Retinal pigment epithelial cell (primary cell): ENCODE results near the gene BACE2.

Experiments
- DNase-seq: peaks from one replicate; pipeline ENCODE4 v3.0.0-alpha.2; 2010; ENCODE audit warnings: low read depth
- H3K4me3 ChIP-seq: 2 replicates; pipeline ENCODE4 v1.5.1; 2011; ENCODE audit warnings: mild to moderate bottlenecking, low read length, control low read depth, moderate library complexity
- TF ChIP-seq, protein P1 (sequence below): conservative IDR thresholded peaks from 2 replicates; pipeline ENCODE4 v1.5.1; 2011; ENCODE audit warnings: low read depth, low read length, control low read depth, inconsistent platforms

Gene BACE2

DNA sequence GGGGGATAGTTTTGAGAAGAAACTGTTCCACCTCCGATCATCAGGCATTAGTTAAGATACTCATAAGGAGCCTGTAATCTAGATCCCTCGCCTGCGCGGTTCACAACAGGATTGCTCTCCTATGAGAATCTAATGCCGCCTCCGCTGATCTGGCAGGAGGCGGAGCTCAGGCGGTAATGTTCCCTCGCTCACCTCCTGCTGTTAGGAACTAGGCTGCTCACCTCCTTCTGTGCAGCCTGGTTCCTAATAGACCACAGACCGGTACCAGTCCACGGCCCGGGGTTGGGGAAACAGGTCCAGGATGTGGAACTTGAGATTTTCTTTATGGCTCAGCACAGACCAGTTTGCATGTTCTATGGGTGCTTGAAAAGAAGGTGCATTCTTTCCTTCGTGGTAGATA lies 121.5 kb downstream of the BACE2 start:
- no peak overlapping the region for H3K4me3 ChIP-seq
- no peak for DNase-seq
- TF ChIP-seq, protein P1, sequence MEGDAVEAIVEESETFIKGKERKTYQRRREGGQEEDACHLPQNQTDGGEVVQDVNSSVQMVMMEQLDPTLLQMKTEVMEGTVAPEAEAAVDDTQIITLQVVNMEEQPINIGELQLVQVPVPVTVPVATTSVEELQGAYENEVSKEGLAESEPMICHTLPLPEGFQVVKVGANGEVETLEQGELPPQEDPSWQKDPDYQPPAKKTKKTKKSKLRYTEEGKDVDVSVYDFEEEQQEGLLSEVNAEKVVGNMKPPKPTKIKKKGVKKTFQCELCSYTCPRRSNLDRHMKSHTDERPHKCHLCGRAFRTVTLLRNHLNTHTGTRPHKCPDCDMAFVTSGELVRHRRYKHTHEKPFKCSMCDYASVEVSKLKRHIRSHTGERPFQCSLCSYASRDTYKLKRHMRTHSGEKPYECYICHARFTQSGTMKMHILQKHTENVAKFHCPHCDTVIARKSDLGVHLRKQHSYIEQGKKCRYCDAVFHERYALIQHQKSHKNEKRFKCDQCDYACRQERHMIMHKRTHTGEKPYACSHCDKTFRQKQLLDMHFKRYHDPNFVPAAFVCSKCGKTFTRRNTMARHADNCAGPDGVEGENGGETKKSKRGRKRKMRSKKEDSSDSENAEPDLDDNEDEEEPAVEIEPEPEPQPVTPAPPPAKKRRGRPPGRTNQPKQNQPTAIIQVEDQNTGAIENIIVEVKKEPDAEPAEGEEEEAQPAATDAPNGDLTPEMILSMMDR: peak; percentile 12

DNA sequence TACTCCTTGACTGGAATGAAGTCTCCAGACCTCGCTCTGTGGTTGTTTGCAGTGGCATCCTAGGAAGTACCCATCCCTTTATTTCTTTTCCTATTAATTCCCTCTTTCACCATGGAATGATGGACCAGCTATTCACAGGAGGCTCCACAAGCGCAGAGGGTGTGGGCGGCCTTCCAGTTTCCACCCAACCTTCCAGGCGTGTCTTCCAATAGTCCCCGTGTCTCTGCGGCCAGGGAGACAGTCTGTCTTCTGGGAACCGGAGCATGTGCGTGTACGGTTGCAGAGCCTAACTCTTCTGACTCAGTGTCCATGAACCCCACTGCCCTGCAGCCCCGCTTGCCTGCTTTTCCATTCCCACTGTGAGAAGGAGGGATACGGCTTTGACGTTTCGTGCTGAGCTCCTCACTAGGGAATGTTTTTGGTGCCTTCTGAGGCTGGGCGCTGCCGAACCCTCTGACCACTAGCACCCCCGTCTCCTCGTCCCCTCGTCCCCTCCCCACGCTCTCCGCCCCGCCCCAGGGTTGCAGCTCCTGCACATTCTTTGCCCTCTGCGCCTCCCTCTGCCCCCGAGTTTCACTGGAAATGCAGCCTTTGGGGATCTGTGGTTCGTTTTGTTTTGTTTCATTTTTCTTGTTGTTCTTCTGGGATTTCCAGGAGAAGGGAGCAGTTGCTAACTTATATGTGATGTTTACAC lies 122.3 kb downstream of the BACE2 start:
- TF ChIP-seq, protein P1: no peak
- H3K4me3 ChIP-seq: no peak overlapping the region
- no peak for DNase-seq

DNA sequence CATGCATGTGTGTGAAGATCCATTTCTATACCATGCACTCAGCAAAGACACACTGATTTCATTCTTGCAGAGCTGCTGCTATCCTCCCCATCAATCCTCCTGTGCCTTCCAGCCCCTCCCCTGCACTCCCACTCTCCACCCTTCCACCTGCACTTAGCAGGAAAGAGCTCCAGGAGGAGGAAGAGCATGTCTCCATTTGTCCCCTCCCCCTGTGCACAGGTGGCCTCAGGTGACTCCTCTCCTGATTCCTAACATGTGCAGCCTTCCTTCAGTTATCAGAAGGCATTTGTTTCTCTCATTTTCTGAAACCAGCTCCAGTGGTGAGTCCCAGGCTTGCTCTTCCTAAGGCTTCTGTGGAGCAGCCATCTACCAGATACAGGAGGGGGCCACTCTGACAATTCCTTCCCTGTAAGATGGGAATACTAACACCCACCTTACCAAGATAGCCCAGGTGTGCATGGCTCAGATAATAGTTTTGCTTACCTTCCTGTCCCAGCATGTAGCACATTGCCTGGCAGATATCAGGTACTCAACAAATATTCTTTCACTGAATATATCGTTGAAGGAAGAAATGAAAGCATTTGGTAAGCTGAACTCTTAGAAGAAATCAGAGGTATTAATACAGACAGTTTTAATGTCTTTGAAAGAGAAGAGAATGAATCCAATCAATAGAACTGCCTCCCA lies 126.7 kb downstream of the BACE2 start:
- no peak overlapping the region for H3K4me3 ChIP-seq
- TF ChIP-seq, protein P1: no peak
- DNase-seq: no peak

DNA sequence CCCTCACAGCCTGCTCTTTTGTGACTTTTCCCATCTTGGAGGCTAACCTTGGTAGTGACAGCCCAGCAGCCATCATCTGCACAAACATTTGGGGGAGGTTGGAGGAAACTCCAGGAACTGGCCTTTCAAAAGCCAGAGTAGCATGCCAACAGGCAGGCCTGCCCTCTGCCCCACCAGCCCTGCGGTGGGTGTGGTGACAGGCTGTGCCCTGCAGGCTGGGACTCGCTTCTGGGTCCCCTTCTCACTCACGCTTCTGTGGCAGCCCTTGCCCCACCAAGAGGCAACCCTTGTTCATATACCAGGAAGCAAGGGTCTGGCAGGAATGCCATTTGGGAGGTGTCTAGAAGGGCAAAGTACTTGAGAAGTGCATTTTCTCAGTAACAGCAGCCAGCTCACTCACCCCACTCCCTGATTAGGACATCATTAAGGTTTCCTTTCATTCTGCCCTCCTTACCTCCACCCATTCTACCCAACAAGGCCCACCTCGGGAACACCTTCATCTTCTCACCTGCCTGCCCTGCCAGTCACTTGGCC lies 127.8 kb downstream of the BACE2 start:
- DNase-seq: no peak
- TF ChIP-seq, protein P1: no peak
- no peak overlapping the region for H3K4me3 ChIP-seq

DNA sequence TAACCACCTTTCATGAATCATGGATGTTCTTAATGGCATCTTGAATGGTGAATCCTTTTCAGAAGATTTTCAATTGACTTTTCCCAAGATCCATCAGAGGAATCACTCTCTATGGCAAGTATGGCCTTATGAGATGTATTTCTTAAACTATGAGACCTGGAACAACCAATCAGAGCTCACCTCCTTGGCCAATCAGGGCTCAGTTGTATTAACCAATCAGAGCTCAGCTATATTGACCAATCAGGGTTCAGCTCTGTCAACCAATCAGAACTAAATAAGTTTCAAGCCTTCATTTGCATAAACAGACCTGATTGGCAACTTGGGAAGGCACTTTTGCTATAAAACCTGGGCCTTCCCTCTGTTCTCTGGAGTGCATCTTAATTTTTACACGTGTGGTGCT lies 135.0 kb downstream of the BACE2 start:
- TF ChIP-seq, protein P1: no peak
- no peak for DNase-seq
- no peak overlapping the region for H3K4me3 ChIP-seq

DNA sequence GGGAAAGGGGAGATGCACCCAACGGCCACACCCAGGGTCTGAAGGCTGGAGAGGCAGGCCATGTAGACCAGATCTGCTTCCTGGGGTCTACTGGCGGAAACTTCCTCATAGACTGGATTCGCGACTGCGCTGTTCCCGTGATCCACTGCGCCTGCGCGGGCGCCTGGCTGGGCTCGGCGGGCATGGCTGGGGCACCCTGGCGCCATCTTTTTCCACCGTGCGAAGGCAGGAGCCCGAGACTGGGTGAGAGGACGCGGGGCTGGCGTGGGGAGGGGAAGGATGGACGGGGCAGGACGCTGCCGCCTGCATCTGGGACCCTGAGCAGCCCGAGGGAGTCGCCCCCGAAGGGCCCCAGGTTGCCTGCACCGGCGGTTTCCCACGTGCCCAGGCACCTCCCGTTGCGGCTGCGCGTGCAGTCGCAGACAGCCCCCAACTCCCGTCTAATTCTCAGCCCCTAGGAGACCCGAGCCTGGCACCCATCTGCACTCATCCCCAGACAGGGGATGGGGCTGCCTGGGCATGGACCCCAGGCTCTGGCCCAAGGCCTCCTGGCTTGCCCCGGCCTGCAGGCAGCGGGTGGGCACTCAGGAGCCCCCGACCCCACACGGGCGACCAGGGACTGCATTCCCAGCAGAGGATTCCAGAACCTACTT lies 136.2 kb downstream of the BACE2 start:
- TF ChIP-seq, protein P1: no peak
- no peak overlapping the region for H3K4me3 ChIP-seq
- no peak for DNase-seq
